HG02852 (cell line): ENCODE data around the gene TLR9.

Experiments
- ATAC-seq: cut with Tn5 transposase; IDR thresholded peaks from one replicate; pipeline ENCODE4 v1.9.1; 2021; ENCODE audit warnings: mild to moderate bottlenecking, moderate library complexity; ENCODE audit not compliant: unreplicated experiment

The TLR9 gene

DNA sequence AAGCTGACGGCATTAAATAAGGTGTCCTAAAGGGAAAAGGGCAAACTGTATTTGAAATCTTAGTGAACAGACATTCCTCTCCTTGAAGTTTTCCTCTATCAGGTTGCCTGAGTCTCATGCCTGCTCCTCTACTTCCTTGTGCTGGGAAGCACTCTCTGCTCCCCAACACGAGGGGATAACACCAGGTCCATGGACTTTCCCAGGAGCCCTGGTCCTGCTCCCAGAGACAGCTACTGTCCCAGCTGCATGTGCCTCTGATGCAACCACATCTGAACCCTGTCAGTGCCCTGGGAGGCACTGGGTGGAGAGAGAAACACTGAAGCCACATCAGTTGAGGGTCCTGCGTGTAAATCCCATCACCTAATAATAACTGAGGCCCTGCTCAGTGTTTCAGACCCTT, 7.4 kb downstream of the TLR9 start:
- ATAC-seq: no peak

DNA sequence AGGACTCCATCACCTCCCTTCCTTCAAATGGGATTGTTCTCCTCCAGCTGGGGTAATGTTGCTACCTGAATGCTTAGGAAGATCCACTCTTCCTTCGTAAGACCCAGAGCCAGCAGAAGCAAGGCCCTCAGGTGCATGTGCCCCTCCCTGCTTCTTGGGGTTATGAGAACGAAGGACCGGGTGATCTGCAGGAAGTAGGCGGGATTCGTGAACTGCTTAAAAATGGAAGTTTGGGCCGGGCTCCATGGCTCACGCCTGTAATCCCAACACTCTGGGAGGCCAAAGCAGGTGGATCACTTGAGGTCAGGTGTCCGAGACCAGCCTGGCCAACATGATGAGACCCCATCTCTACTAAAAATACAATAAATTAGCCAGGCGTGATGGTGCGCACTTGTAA, 8.0 kb downstream of the TLR9 start:
- no peak for ATAC-seq

DNA sequence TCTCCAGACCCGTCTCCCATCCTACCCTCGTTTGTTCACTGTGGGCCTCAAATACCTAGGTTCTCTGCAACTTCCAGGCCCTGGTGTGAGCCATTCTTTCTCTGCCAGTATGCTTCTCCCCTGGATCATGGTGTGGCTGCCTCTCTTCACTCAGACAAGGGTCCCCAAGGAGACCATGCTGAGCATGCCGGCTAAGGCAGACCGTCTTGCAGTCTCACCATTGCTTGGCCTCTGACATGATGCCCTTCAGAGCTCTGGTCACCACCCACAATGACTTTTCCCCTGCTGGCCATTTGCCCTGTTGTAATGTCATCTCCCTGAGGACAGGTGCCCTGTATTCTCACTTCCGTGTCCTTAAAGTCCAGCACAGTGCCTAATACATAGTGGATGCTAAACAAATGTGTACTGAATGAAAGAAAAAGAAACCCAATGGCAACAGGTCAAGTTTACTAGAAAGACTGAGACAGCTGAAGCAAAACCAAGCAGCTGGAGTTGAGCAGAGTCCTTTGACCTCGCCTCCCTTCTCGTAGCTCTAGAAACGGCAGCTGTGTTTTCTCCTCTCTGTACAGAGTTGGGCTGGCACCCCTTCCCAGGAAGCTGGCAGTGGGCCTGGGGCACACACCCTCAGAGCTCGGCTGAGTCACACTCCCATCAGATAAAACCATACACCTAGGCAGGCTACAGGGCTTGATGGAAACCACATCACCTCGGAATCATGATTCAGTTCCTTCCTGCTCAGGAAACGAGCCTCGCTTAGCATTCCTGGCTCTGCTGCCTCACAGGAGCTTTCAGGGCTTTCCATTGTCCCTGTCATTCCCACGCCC, 8.6 kb downstream of the TLR9 start:
- no peak for ATAC-seq

GRCh38 chr3:52215351-52215750, 10.1 kb downstream of the TLR9 start:
- no peak for ATAC-seq

- no peak for ATAC-seq
These were observed 11.5 kb downstream of the TLR9 start for GRCh38 chr3:52213901-52214300.

DNA sequence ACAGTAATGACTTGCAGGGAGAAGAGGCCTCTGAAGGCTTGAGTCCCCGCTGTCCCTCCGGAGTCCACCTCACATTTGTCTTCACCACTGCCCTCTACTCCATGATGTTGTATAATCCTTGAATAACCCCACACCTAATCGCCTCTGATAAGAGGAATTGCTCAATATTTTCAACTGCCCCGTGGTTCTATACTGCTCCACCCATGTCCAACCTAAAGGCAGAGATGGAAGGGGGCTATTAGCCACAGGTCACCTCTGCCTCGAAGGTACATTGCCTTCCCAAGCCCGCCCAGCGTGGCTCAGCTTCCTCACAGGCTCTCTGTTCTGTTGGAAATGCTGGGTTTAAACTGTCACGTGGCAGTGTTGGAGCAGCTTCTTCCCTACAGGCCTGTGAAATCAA, 12.4 kb downstream of the TLR9 start:
- ATAC-seq: no peak

DNA sequence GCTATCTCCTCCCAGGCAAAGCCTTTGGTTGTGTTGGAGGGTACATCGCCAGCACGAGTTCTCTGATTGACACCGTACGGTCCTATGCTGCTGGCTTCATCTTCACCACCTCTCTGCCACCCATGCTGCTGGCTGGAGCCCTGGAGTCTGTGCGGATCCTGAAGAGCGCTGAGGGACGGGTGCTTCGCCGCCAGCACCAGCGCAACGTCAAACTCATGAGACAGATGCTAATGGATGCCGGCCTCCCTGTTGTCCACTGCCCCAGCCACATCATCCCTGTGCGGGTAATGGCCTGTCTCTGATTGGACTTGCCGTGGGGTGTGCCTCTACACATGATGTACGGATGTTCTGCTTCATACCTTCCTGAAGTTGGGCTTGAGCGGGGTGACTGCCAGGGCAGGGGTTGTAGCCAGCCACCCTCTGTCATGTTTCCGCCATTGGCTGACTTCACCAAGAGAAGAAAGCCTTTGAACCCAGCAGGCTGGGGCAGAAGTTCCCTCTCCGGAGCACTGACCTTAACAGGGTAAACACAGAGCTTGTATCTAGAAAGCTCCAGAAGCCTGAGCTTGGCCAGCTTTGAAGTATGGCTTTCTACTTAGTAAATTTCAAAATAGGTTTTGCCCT, 14.1 kb downstream of the TLR9 start:
- ATAC-seq: no peak

DNA sequence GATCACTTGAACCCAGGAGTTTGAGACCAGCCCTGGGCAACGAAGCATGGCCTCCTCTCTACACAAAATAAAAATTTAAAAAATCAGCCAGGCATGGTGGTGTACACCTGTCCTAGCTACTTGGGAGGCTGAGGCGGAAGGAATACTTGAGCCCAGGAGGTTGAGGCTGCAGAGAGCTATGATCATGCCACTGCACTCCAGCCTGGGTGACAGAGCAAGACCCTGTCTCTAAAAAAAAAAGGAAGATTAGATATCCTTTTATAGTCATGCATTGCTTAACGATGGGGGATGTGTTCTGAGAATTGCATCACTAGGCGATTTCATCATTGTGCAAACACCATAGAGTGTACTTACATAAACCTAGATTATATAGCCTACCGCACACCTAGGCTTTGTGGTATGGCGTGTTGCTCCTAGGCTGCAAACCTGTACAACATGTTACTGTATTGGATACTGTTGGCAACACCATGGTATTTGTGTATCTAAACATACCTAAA, 14.8 kb downstream of the TLR9 start:
- no peak for ATAC-seq

GRCh38 chr3:52210037-52210436, 15.4 kb downstream of the TLR9 start:
- ATAC-seq: no peak

DNA sequence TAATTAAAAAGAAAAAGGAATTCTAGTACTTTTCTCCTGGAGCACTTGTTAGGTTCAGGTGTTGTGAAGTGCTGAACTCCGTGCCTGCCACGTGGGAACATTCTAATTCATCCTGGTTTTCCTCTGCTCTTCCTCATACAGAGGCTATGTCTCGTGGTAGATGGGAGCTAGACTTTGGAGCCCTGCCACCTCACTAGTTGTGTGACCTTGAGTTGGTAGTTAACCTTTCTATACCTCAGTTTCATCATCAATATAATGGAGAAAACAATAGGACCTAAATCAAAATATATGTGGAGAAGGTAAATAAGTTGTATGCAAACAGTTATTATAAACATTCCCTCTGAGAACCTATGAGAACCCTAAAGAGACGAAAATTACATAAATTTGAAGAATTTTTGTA, 16.9 kb downstream of the TLR9 start:
- ATAC-seq: no peak

- no peak for ATAC-seq
These were observed 19.6 kb downstream of the TLR9 start for GRCh38 chr3:52205727-52206372.

- ATAC-seq: no peak
These were observed 20.9 kb downstream of the TLR9 start for GRCh38 chr3:52204337-52205073.

GRCh38 chr3:52203701-52204100, 21.7 kb downstream of the TLR9 start:
- no peak for ATAC-seq

DNA sequence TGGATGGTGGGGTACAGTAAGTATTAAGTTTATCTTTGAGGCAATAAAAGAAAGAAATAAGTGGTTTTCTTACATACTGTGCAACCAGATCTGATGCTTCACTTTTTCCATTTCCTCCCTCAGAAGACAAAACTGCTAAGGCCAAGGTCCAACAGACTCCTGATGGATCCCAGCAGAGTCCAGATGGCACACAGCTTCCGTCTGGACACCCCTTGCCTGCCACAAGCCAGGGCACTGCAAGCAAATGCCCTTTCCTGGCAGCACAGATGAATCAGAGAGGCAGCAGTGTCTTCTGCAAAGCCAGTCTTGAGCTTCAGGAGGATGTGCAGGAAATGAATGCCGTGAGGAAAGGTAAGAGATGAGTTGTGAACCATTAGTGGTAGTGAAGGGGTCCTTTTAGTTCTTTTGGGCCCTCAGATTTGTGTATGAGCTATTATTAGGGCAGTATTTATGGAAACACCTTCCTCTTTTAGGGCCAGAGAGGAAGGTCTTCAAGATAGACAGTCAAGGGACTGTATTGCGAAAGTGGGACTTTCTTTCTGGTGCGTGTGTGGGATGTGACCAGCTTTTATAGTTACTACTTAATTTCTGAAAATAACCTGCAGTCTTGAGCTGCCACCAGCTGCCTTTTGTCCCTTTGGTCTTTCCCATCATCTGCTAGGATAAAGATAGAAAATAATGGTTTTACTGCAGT, 22.9 kb downstream of the TLR9 start:
- no peak for ATAC-seq

DNA sequence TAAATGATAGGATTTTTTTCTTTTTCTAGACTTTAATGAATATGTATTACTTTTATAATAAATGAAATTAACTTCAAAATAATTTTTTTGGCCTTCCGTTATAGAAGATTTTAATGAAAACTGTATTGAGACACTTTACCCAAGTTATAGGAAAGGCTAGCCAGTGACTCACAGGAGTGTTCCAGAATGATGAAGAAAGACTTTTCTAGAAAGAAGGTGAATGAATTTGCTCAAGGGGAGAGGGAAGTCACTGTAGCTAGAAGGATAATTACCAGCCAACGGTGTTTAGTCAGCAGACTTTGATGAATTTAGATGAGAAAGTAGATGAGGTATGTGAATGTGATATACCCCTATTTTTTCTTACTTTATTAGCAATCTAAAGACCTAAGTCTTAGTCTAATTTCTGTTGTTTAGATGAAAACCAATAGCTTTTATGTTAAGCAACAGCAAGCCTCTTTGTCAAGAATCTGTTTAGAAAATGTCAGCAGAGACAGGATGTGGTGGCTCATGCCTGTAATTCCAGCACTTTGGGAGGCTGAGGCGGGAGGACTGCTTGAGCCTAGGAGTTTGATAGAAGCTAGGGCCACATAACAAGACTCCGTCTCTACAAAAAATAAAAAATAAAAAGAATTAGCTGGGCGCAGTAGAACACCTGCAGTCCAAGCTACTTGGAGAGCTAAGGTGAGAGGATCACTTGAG, 24.3 kb downstream of the TLR9 start:
- no peak for ATAC-seq

GRCh38 chr3:52198643-52199608, 26.5 kb downstream of the TLR9 start:
- ATAC-seq: no peak

- peak; percentile 74 for ATAC-seq
These were observed 27.4 kb downstream of the TLR9 start, which contains the start of gene ALAS1 for GRCh38 chr3:52197842-52198625. Gene ALAS1 (plus strand): TSS chr3:52198160. CDS start chr3:52199242, 1,082 bp downstream.

DNA sequence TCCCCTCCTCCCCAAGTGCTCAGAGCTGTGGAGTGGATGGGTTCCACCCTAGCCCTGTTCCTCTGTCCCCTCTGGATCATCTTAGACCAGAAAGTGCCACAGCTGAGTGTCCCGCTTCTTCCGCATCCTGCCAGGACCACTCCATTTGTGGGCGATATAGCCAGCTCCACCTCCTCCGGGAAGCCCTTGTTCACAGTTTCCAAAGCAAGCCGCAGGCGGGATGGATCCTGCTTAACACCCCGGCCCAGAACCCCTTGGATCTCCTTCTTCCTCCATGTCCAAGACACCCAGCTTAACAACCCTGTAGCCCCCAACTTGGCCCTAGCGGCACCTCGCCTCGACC, 28.0 kb downstream of the TLR9 start:
- ATAC-seq: no peak
